Measurements from ENCODE around the gene GIMAP1.

GIMAP1 gene

GRCh38 chr7:150695654-150696053, 20.8 kb upstream of the GIMAP1 start:
- no peak for TF ChIP-seq CTCF (IDR thresholded peaks at IDR 0.05)

- TF ChIP-seq CTCF (IDR thresholded peaks at IDR 0.05): no peak
These were observed 13.2 kb upstream of the GIMAP1 start for GRCh38 chr7:150703209-150703608.

- TF ChIP-seq CTCF (IDR thresholded peaks at IDR 0.05): no peak
These were observed 1.1 kb upstream of the GIMAP1 start for GRCh38 chr7:150715293-150715692.

GRCh38 chr7:150715738-150716137, 675 bp upstream of the GIMAP1 start:
- no peak for TF ChIP-seq CTCF (IDR thresholded peaks at IDR 0.05)

GRCh38 chr7:150716939-150717338, 526 bp downstream of the GIMAP1 start:
- no peak for TF ChIP-seq CTCF (IDR thresholded peaks at IDR 0.05)

GRCh38 chr7:150717814-150718420, 1.5 kb downstream of the GIMAP1 start:
- TF ChIP-seq CTCF (IDR thresholded peaks at IDR 0.05): no peak

- no peak for TF ChIP-seq CTCF (IDR thresholded peaks at IDR 0.05)
These were observed 3.0 kb downstream of the GIMAP1 start for GRCh38 chr7:150719436-150719835.
